ENCODE results near the gene RAPSN. TPM values are rescaled to one million over a fixed set of nuclear protein-coding genes. Genes with fewer than 3 reads are reported as not detected.

RAPSN gene
- total RNA-seq, 2 donors from 2014 or later: not detected

DNA sequence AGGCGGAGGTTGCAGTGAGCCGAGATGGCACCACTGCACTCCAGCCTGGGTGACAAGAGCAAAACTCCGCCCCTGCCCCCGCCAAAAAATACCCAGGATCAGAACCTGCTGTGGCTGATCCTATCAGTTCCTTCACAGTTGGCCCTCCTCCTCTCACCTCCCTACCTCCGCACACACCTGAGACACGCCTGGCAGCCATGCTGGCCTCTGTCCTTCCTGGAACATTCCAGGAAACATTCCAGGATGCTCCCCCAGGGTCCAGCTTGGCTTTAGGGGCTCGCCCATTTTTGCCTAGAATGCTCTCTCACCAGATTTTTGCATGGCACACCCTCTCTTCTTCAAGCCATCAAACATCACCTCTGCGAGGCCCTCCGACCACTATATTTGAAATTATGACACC, 2.1 kb downstream of the RAPSN start:
- no peak overlapping the region for H3K27ac ChIP-seq
- TF ChIP-seq, protein P1, sequence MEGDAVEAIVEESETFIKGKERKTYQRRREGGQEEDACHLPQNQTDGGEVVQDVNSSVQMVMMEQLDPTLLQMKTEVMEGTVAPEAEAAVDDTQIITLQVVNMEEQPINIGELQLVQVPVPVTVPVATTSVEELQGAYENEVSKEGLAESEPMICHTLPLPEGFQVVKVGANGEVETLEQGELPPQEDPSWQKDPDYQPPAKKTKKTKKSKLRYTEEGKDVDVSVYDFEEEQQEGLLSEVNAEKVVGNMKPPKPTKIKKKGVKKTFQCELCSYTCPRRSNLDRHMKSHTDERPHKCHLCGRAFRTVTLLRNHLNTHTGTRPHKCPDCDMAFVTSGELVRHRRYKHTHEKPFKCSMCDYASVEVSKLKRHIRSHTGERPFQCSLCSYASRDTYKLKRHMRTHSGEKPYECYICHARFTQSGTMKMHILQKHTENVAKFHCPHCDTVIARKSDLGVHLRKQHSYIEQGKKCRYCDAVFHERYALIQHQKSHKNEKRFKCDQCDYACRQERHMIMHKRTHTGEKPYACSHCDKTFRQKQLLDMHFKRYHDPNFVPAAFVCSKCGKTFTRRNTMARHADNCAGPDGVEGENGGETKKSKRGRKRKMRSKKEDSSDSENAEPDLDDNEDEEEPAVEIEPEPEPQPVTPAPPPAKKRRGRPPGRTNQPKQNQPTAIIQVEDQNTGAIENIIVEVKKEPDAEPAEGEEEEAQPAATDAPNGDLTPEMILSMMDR (IDR thresholded peaks at IDR 0.05): no peak
- TF ChIP-seq POLR2A (IDR thresholded peaks at IDR 0.05): no peak
- H3K27me3 ChIP-seq: no peaks in the 10 kb centered on the region
- WGBS, 2 donors: 89 to 92% methylated on average over 7 to 9 of the region's 9 CpGs
- no peaks in the 10 kb centered on the region for H3K9me3 ChIP-seq
- DNase-seq: no peak
- no peak overlapping the region for H3K4me3 ChIP-seq
- ATAC-seq: no peak
- H3K4me1 ChIP-seq: no peaks in the 10 kb centered on the region
- no peaks in the 10 kb centered on the region for H3K36me3 ChIP-seq (replicated peaks in 1 of 2; ENCODE audit: insufficient read depth in 1 of 2, low read depth in 2 of 2)
- intact Hi-C loops (cut with DNase I): no loop called here

DNA sequence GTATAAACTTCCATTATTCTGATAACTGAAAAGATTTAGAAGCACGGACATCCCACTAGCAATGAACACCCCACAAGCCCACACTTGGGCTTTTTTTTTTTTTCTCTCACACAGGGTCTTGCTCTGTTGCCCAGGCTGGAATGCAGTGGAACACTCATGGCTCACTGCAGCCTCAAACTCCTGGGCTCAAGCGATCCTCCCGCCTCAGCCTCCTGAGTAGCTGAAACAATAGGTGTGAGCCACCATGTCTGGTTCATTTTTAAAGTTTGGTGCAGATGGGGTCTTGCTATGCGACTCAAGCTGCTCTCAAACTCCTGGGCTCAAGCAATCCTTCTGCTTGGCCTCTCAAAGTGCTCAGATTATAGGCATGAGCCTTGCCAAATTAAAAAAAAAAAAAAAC, 3.1 kb downstream of the RAPSN start:
- Histone ChIP-seq H3K9me3 (no peaks in the 10 kb centered on the region), H3K36me3 (replicated peaks in 1 of 2; ENCODE audit: insufficient read depth in 1 of 2, low read depth in 2 of 2) (no peaks in the 10 kb centered on the region), H3K27me3 (no peaks in the 10 kb centered on the region), H3K4me1 (no peaks in the 10 kb centered on the region), H3K27ac (no peak overlapping the region), H3K4me3 (no peak overlapping the region)
- TF ChIP-seq POLR2A (IDR thresholded peaks at IDR 0.05): no peak
- TF ChIP-seq, protein P1 (IDR thresholded peaks at IDR 0.05): no peak
- ATAC-seq (no peak), DNase-seq (no peak)
- 85 to 91% methylated on average over 4 of the region's 4 CpGs for WGBS, 2 donors
- intact Hi-C loops (cut with DNase I): no loop called here

DNA sequence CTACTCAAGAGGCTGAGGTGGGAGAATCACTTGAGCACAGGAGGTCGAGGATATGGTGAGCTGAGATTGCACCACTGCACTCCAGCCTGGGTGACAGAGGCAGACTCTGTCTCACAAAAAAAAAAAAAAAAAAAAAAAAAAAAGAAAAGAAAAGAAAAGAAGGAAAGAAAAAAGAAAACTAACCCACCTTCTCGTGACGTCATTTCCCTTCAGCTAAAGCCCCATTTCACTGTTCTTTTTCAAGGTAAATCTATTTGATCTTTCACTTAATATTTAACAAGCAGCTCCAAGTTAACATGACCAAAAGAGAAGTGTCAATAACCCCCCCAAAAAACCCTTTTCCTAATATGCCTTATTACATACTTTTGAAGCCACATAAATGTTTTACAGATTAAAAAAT, 5.1 kb downstream of the RAPSN start:
- Histone ChIP-seq H3K9me3 (no peaks in the 10 kb centered on the region), H3K4me3 (no peak overlapping the region), H3K4me1 (no peaks in the 10 kb centered on the region), H3K36me3 (replicated peaks in 1 of 2; ENCODE audit: insufficient read depth in 1 of 2, low read depth in 2 of 2) (no peaks in the 10 kb centered on the region), H3K27ac (no peak overlapping the region), H3K27me3 (no peaks in the 10 kb centered on the region)
- WGBS, 2 donors: 66 to 73% methylated on average over 3 of the region's 3 CpGs
- TF ChIP-seq, protein P1 (IDR thresholded peaks at IDR 0.05): no peak
- no peak for TF ChIP-seq POLR2A (IDR thresholded peaks at IDR 0.05)
- DNase-seq: no peak
- ATAC-seq: no peak
- intact Hi-C loops (cut with DNase I): no loop called here

DNA sequence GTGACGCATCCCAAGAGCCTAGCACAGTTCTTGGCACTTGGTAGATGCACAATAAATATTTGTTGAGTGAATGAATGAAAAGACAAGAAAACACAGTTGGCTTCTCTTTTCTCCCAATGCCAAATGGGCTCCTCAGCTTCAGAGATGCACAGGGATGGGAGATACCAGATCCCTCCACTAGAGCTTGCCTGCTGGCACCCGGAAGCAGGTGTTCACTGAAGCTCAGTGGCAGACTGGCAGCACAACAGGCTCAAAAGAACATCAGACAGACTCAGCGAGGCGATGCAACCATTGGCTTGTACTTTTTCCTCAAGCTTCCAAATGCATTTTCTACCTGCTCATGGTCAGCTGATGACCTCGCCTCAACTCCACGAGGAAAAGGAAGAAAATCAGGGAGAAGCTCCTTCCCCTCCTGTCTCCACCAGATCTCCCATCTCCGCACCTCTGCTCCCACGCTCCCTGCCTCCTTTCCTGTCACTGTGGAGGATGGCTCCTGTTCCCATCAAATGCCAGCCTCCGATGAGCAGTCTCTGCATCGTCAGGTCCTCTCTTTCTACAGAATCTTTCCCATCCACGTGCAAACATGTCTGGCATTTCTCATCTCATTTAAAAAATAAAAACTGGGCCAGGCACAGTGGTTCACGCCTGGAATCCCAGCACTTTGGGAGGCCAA, 5.8 kb downstream of the RAPSN start:
- Histone ChIP-seq H3K27ac (no peak overlapping the region), H3K36me3 (replicated peaks in 1 of 2; ENCODE audit: insufficient read depth in 1 of 2, low read depth in 2 of 2) (no peaks in the 10 kb centered on the region), H3K9me3 (no peaks in the 10 kb centered on the region), H3K4me1 (no peaks in the 10 kb centered on the region), H3K27me3 (no peaks in the 10 kb centered on the region), H3K4me3 (no peak overlapping the region)
- DNase-seq (no peak), ATAC-seq (no peak)
- intact Hi-C loops (cut with DNase I): no loop called here
- TF ChIP-seq, protein P1 (IDR thresholded peaks at IDR 0.05): no peak
- TF ChIP-seq POLR2A (IDR thresholded peaks at IDR 0.05): no peak
- WGBS, 2 donors: 77 to 80% methylated on average over 12 of the region's 12 CpGs

DNA sequence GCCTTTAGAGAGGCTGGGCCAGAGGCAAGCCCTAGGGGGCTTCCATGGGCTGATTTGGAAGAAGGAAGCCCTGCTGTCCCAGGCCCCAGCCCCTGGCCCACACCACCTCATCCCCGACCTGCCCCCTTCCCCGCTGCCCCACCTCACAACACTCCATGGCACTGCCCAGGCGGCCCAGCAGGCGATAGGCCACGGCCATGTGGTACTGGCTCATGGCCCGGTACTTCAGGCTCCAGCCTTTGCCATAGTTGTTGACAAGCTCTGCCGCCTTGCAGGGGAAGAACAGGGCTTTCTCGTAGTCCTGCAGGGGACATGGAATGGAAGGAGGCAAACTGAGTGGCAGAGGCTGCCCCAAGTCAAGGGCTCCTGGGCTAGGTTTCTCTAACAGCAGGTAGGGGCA, 6.4 kb downstream of the RAPSN start:
- Histone ChIP-seq H3K36me3 (replicated peaks in 1 of 2; ENCODE audit: insufficient read depth in 1 of 2, low read depth in 2 of 2) (no peaks in the 10 kb centered on the region), H3K4me1 (peaks cover 6% of the 10 kb centered on the region), H3K27ac (no peak overlapping the region), H3K9me3 (no peaks in the 10 kb centered on the region), H3K27me3 (no peaks in the 10 kb centered on the region), H3K4me3 (no peak overlapping the region)
- no peak for DNase-seq
- no peak for ATAC-seq
- intact Hi-C loops (cut with DNase I): no loop called here
- WGBS, 2 donors: 79 to 84% methylated on average over 6 to 8 of the region's 8 CpGs
- no peak for TF ChIP-seq POLR2A (IDR thresholded peaks at IDR 0.05)
- TF ChIP-seq, protein P1 (IDR thresholded peaks at IDR 0.05): no peak

All from body of pancreas (tissue), 4 donors.